Endothelial cell of umbilical vein (primary cell): ENCODE data around the gene TMEM239. TPM values are rescaled to one million over a fixed set of nuclear protein-coding genes. Genes with fewer than 3 reads are reported as not detected.

Experiments
- BruUV-seq: library from RNA; stranded (reverse); fragments of 400-500 nt; replicated peaks from 2 replicates; lab custom pipeline; 2021; lab: Mats Ljungman, UMichigan
- CTCF ChIA-PET: fragments of 300-600, 350-600 bp; sonication (Branson Sonifier 250); formaldehyde crosslinking; loops from one replicate; lab custom pipeline; 2021; ENCODE audit warnings: antibody characterized with exemption, inconsistent platforms; lab: Charles Lee
- POLR2A ChIA-PET: fragments of 300-600, 350-600 bp; sonication (Branson Sonifier 250); formaldehyde crosslinking; loops from one replicate; lab custom pipeline; 2021; ENCODE audit warnings: antibody characterized with exemption, inconsistent platforms; lab: Charles Lee
- DNase-seq: peaks from one replicate; pipeline ENCODE4 v3.0.0-alpha.2; 2011; ENCODE audit warnings: low read depth, low spot score
- FAIRE-seq: peaks from 2 replicates; lab custom pipeline; 2011; peaks lifted over from hg19 to GRCh38; lab: Jason Lieb, UNC
- H2AFZ ChIP-seq: 2 replicates; pipeline ENCODE4 v1.6.0; 2012; ENCODE audit warnings: low read depth, low read length, control low read depth, inconsistent platforms
- H3K27ac ChIP-seq: 2 replicates; pipeline ENCODE4 v1.5.1; 2011; ENCODE audit warnings: low read depth, mild to moderate bottlenecking, control low read depth, low read length, moderate library complexity; ENCODE audit not compliant: insufficient read depth
- H3K27me3 ChIP-seq, 2 experiments: 2 replicates each; pipeline versions ENCODE4 v1.6.0 to v1.6.1; 2011; ENCODE audit warnings: low read length in 2 of 2, mixed read lengths in 1 of 2; ENCODE audit not compliant: control insufficient read depth in 2 of 2, insufficient read depth in 2 of 2
- H3K36me3 ChIP-seq, 2 experiments: 2 replicates in 1 of 2; 3 replicates in 1 of 2; pipeline ENCODE4 v1.5.1; 2011; ENCODE audit warnings: low read length in 2 of 2, mild to moderate bottlenecking in 1 of 2, moderate library complexity in 1 of 2; ENCODE audit not compliant: control insufficient read depth in 2 of 2, insufficient read depth in 2 of 2; ENCODE audit errors: extremely low read depth in 1 of 2
- H3K4me1 ChIP-seq: 3 replicates; pipeline ENCODE4 v1.5.1; 2011; ENCODE audit warnings: mild to moderate bottlenecking, low read length; ENCODE audit not compliant: control insufficient read depth, insufficient read depth; ENCODE audit errors: extremely low read depth
- H3K4me2 ChIP-seq: 2 replicates; pipeline ENCODE4 v1.6.1; 2011; ENCODE audit warnings: low read length, control low read depth, mixed read lengths; ENCODE audit not compliant: insufficient read depth
- H3K4me3 ChIP-seq, 3 experiments: fragments of 200-600 bp in 1 of 3; sonication (generic), shearing (Covaris generic) in 1 of 3; replicated peaks in 1 of 3; 2 replicates each; pipeline ENCODE4 v1.5.1; 2011 to 2016; ENCODE audit warnings: control low read depth in 3 of 3, low read length in 3 of 3, mild to moderate bottlenecking in 2 of 3, inconsistent platforms in 1 of 3, low read depth in 1 of 3, moderate library complexity in 1 of 3; ENCODE audit not compliant: insufficient read depth in 1 of 3
- H3K79me2 ChIP-seq: 2 replicates; pipeline ENCODE4 v1.6.0; 2012; ENCODE audit warnings: low read length, inconsistent platforms; ENCODE audit not compliant: control insufficient read depth, insufficient read depth
- H3K9ac ChIP-seq: replicated peaks from 2 replicates; pipeline ENCODE3; 2011; ENCODE audit warnings: low read length, control low read depth; ENCODE audit not compliant: insufficient read depth; ENCODE audit errors: extremely low read depth
- H3K9me1 ChIP-seq: replicated peaks from 3 replicates; pipeline ENCODE4 v1.6.0; 2011; ENCODE audit warnings: mild to moderate bottlenecking, low read length; ENCODE audit not compliant: control insufficient read depth, insufficient read depth; ENCODE audit errors: extremely low read depth
- H3K9me3 ChIP-seq: replicated peaks from 2 replicates; pipeline ENCODE4 v1.5.1; 2012; ENCODE audit warnings: low read length, inconsistent platforms; ENCODE audit not compliant: control insufficient read depth, insufficient read depth
- H4K20me1 ChIP-seq: replicated peaks from 2 replicates; pipeline ENCODE3; 2011; ENCODE audit warnings: mild to moderate bottlenecking, low read length; ENCODE audit not compliant: control insufficient read depth, insufficient read depth; ENCODE audit errors: extremely low read depth
- FOS ChIP-seq: IDR thresholded peaks from 2 replicates; pipeline ENCODE4 v1.6.1; 2011; ENCODE audit warnings: mild to moderate bottlenecking, low read length, moderate library complexity, borderline replicate concordance; ENCODE audit not compliant: insufficient read depth
- GATA2 ChIP-seq: IDR thresholded peaks from 2 replicates; pipeline ENCODE4 v1.7.0; 2011; ENCODE audit warnings: low read depth, mild to moderate bottlenecking, moderate library complexity, mixed read lengths, low read length; ENCODE audit not compliant: insufficient read length, insufficient read depth
- JUN ChIP-seq: IDR thresholded peaks from 2 replicates; pipeline ENCODE4 v1.6.1; 2011; ENCODE audit warnings: borderline replicate concordance, low read depth; ENCODE audit not compliant: insufficient read length, insufficient read depth
- POLR2A ChIP-seq: IDR thresholded peaks from 2 replicates; pipeline ENCODE4 v1.6.1; 2012; ENCODE audit warnings: low read depth, mild to moderate bottlenecking, control low read depth, low read length
- POLR2AphosphoS5 ChIP-seq: IDR thresholded peaks from 2 replicates; pipeline ENCODE4 v1.6.1; 2012; ENCODE audit warnings: low read depth, mild to moderate bottlenecking, control low read depth, low read length, moderate library complexity; ENCODE audit not compliant: insufficient read depth
- dilution Hi-C: fragments of 300-500 bp; cut with MboI; formaldehyde crosslinking; loops from one replicate; pipeline ENCODE4 v1.15.0; 2019; ENCODE audit warnings: low sequenced_read_pairs; ENCODE audit not compliant: extremely low pct_ligation_motif_present
- intact Hi-C: fragments of 100-400 bp; cut with micrococcal nuclease; formaldehyde crosslinking; loops from one replicate; pipeline ENCODE4 v1.10.0; 2022
- polyA plus RNA-seq, 4 experiments: library from polyadenylated mRNA; depleted of rRNA in 3 of 4; stranded (reverse) in 3 of 4; unstranded in 1 of 4; fragments of >200 nt; gene quantifications; 2 replicates each; pipeline versions ENCODE4 v1.2.1 to v1.2.3, GENCODE V29; 2011 to 2012; ENCODE audit warnings: missing spikeins in 1 of 4
- total RNA-seq: library from RNA; stranded (reverse); gene quantifications from 2 replicates; pipeline ENCODE4 v1.2.3, GENCODE V29; 2021
- TF ChIP-seq, protein P1 (sequence below), 2 donors: IDR thresholded peaks; 1 replicate in 1 of 2; 2 replicates in 1 of 2; pipeline ENCODE4 v1.5.1; 2011; ENCODE audit warnings: low read length in 2 of 2, mild to moderate bottlenecking in 2 of 2, moderate library complexity in 2 of 2, control low read depth in 1 of 2, inconsistent platforms in 1 of 2, low read depth in 1 of 2; ENCODE audit not compliant: insufficient read depth in 1 of 2; ENCODE audit errors: extremely low read depth in 1 of 2
- TF ChIP-seq, protein P2 (sequence below): IDR thresholded peaks from 2 replicates; pipeline ENCODE4 v1.6.1; 2011; ENCODE audit not compliant: insufficient read depth, insufficient read length

The TMEM239 gene
- total and polyA plus RNA-seq, 2 donors (not counting 3 experiments of a cell fraction or from before 2014, with no cell fraction given): not detected

DNA sequence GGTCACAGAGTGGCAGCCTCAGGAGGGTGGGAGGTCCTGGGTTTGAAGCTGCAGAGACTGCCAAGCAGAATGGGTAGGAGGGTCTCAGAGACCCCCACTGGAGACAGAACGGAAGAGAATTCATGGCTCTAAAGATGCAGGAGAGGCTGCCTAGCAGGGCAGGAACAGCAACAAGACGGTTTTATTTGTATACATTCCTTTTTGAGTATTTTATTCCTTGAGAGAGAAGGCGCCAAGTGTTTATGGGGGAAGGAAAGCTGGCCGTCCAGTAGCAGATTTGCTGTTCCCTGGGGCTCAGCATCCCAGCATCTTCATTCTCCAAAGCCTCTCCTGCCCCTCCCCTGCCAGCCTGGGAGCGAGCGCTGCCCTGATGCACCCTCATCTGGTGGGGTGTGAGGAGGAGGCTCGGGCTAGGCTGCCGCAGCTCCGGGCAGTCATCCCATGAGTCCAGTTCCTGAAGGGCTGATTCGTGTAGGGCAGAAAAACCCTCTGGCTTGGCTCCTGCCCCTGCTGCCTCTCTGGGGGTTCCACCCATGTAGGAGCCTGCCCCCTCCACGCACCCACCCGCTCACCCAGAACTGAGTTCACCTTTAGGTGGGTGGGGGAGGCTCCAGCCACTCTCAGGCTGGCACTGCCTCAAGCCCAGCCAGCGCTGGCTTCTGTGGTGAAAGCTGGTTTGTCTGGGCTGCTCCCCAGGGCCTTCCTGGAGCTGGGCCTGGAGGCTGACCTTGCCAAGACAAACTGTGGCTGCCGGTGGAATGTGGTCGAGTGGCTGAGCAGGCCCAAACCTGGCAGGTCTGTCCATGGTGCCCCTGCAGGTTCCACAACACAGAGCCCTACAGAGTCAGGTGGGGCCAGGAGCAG is 48.2 kb upstream of the TMEM239 start:
- Histone ChIP-seq H3K9me3 (no peaks in the 10 kb centered on the region), H3K4me1 (peaks cover 11% of the 10 kb centered on the region), H3K79me2 (no peaks in the 10 kb centered on the region), H4K20me1 (no peaks in the 10 kb centered on the region), H3K4me2 (no peak overlapping the region), H3K9ac (no peak overlapping the region), H3K9me1 (no peaks in the 10 kb centered on the region), H3K27me3 (peaks cover 0 to 1% of the 10 kb centered on the region in 2 experiments), H3K27ac (no peak overlapping the region), H2AFZ (peak overlapping the region; percentile 50), H3K36me3 (no peaks in the 10 kb centered on the region), H3K4me3 (no peak overlapping the region)
- no peak for TF ChIP-seq POLR2A
- TF ChIP-seq, protein P1, sequence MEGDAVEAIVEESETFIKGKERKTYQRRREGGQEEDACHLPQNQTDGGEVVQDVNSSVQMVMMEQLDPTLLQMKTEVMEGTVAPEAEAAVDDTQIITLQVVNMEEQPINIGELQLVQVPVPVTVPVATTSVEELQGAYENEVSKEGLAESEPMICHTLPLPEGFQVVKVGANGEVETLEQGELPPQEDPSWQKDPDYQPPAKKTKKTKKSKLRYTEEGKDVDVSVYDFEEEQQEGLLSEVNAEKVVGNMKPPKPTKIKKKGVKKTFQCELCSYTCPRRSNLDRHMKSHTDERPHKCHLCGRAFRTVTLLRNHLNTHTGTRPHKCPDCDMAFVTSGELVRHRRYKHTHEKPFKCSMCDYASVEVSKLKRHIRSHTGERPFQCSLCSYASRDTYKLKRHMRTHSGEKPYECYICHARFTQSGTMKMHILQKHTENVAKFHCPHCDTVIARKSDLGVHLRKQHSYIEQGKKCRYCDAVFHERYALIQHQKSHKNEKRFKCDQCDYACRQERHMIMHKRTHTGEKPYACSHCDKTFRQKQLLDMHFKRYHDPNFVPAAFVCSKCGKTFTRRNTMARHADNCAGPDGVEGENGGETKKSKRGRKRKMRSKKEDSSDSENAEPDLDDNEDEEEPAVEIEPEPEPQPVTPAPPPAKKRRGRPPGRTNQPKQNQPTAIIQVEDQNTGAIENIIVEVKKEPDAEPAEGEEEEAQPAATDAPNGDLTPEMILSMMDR (IDR thresholded peaks at IDR 0.05; ENCODE audit: extremely low read depth in 1 of 2, insufficient read depth in 1 of 2, low read depth in 1 of 2, low read length in 2 of 2): no peak
- TF ChIP-seq FOS: no peak
- no peak for TF ChIP-seq POLR2AphosphoS5
- TF ChIP-seq, protein P2, sequence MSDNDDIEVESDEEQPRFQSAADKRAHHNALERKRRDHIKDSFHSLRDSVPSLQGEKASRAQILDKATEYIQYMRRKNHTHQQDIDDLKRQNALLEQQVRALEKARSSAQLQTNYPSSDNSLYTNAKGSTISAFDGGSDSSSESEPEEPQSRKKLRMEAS: no peak
- no peak for TF ChIP-seq GATA2
- TF ChIP-seq JUN: no peak
- CTCF ChIA-PET: interaction anchor here (0.6 to 4.0 kb wide), 6 partner anchors 13 to 103 kb away, joined by 3 to 21 read pairs (median 4); no protein-coding TSS in a partner anchor
- POLR2A ChIA-PET: no interaction called here
- dilution Hi-C loops: no loop called here
- intact Hi-C loops: no loop called here
- BruUV-seq: no TSS peak
- DNase-seq: peak; percentile 54
- peak; percentile 84 for FAIRE-seq
